Fibroblast of skin of abdomen (primary cell): Measurements from ENCODE around the gene THEM4.
A peak's percentile ranks its signal among the peaks of the same experiment; 100 is the strongest.
"Not testable (repeated sequence)": the region's sequence is repeated elsewhere in the genome, so short reads cannot be mapped to it uniquely, and the experiment has no call there.

ENCODE experiments used
- DNase-seq: peaks from one replicate; pipeline ENCODE4 v3.0.0-alpha.2; 2013

The THEM4 gene

GRCh38 chr1:151858030-151858746, 51.1 kb downstream of the THEM4 start:
- DNase-seq, result no peak

GRCh38 chr1:151855933-151856332, 53.4 kb downstream of the THEM4 start:
- DNase-seq, result no peak

- DNase-seq, result not testable (repeated sequence)
Observed at GRCh38 chr1:151855516-151855915, 53.8 kb downstream of the THEM4 start.

- DNase-seq, result no peak
Observed at GRCh38 chr1:151854658-151855057, 54.7 kb downstream of the THEM4 start.

- no peak for DNase-seq
Observed at GRCh38 chr1:151853411-151853943, 55.8 kb downstream of the THEM4 start, which contains the start of gene THEM5. THEM5 (minus strand) TSS chr1:151853712; CDS start chr1:151853565, 147 bp downstream.

- DNase-seq, result no peak
Observed at GRCh38 chr1:151852733-151853132, 56.6 kb downstream of the THEM4 start.

GRCh38 chr1:151851886-151852285, 57.4 kb downstream of the THEM4 start:
- no peak for DNase-seq

GRCh38 chr1:151849871-151850270, 59.4 kb downstream of the THEM4 start:
- no peak for DNase-seq

- no peak for DNase-seq
Observed at GRCh38 chr1:151849126-151849525, 60.2 kb downstream of the THEM4 start.

- DNase-seq, result no peak
Observed at GRCh38 chr1:151847867-151848596, 61.3 kb downstream of the THEM4 start.

- DNase-seq, result no peak
Observed at GRCh38 chr1:151846686-151847237, 62.5 kb downstream of the THEM4 start.

- peak; percentile 26 for DNase-seq
Observed at GRCh38 chr1:151846062-151846568, 63.2 kb downstream of the THEM4 start.

GRCh38 chr1:151843398-151843797, 65.9 kb downstream of the THEM4 start:
- no peak for DNase-seq

- peak; percentile 25 for DNase-seq
Observed at GRCh38 chr1:151841141-151841540, 68.2 kb downstream of the THEM4 start.

- DNase-seq, result no peak
Observed at GRCh38 chr1:151840421-151840820, 68.9 kb downstream of the THEM4 start.

- no peak for DNase-seq
Observed at GRCh38 chr1:151839457-151840403, 69.6 kb downstream of the THEM4 start, which contains the start of gene C2CD4D. C2CD4D (minus strand) TSS chr1:151839820; CDS start chr1:151838989, 831 bp downstream.

- DNase-seq, result no peak
Observed at GRCh38 chr1:151839082-151839412, 70.3 kb downstream of the THEM4 start.

- DNase-seq, result no peak
Observed at GRCh38 chr1:151838222-151839081, 70.9 kb downstream of the THEM4 start.

GRCh38 chr1:151837884-151838221, 71.5 kb downstream of the THEM4 start:
- DNase-seq, result no peak

- DNase-seq, result no peak
Observed at GRCh38 chr1:151837197-151837596, 72.1 kb downstream of the THEM4 start.

- DNase-seq, result no peak
Observed at GRCh38 chr1:151835596-151835995, 73.7 kb downstream of the THEM4 start.
